Measurements from ENCODE around the gene CDYL2. TPM values are rescaled to one million over a fixed set of nuclear protein-coding genes. Genes with fewer than 3 reads are reported as not detected.

The CDYL2 gene
- total RNA-seq, 6 donors from 2014 or later: 6.0 to 16.7 (median 8.0) TPM

DNA sequence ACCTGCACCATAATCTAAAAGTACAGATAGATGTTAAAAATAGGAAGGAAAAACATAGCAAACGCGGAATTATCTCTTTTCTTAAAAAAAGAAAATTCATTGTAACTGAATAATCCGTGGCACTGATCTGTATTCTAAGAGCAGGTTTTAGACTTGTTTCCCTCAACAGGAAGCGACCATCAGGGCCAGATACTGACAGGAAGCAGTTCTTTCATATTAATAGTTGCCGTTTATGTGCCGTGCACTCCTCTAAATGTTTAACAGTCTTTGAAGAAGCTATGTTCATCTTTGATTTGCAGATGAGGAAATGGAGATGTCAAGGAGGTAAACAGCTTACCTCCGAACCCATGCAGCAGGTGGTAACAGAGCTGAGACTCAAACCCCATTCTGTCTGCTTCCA lies 240.0 kb downstream of the CDYL2 start:
- ATAC-seq (ENCODE audit: low FRiP score in 2 of 2): no peak
- WGBS, 2 donors: 42 to 46% methylated on average over 7 of the region's 7 CpGs

DNA sequence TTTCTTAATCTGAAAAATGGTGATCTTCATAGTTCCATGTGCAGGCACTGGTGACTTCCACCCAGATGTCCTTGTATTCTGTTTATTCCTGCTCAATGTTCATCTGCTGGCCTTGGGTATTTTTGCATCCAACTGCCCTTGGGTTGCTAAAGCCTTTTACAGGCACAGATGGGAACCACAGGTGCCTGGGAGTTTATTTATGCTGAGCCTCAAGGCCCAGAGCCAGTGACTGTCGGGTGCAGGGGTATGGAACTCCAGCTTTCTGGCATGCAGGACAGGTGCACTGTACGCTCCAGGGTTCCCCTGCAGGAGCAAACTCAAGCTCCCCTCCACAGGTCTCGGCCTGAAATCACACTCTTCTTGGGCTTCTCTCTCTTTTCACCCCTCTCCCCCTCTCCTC lies 241.3 kb downstream of the CDYL2 start:
- H3K4me1 ChIP-seq: no peaks in the 10 kb centered on the region
- DNase-seq: no peak
- H3K9me3 ChIP-seq: no peaks in the 10 kb centered on the region
- no peak overlapping the region for H3K27ac ChIP-seq
- no peak for ATAC-seq (ENCODE audit: low FRiP score in 2 of 2)
- 85 to 97% methylated on average over 3 of the region's 3 CpGs for WGBS, 2 donors
- no peaks in the 10 kb centered on the region for H3K36me3 ChIP-seq
- no peak overlapping the region for H3K4me3 ChIP-seq
- TF ChIP-seq POLR2AphosphoS5 (IDR thresholded peaks at IDR 0.05): no peak
- no peak for TF ChIP-seq POLR2A (IDR thresholded peaks at IDR 0.05)
- no peak for TF ChIP-seq EP300 (IDR thresholded peaks at IDR 0.05)
- TF ChIP-seq, protein P1, sequence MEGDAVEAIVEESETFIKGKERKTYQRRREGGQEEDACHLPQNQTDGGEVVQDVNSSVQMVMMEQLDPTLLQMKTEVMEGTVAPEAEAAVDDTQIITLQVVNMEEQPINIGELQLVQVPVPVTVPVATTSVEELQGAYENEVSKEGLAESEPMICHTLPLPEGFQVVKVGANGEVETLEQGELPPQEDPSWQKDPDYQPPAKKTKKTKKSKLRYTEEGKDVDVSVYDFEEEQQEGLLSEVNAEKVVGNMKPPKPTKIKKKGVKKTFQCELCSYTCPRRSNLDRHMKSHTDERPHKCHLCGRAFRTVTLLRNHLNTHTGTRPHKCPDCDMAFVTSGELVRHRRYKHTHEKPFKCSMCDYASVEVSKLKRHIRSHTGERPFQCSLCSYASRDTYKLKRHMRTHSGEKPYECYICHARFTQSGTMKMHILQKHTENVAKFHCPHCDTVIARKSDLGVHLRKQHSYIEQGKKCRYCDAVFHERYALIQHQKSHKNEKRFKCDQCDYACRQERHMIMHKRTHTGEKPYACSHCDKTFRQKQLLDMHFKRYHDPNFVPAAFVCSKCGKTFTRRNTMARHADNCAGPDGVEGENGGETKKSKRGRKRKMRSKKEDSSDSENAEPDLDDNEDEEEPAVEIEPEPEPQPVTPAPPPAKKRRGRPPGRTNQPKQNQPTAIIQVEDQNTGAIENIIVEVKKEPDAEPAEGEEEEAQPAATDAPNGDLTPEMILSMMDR (IDR thresholded peaks at IDR 0.05): no peak
- H3K27me3 ChIP-seq: no peaks in the 10 kb centered on the region

More for the DNA sequence above, 240.0 kb downstream of the CDYL2 start:
- Histone ChIP-seq H3K4me1 (no peaks in the 10 kb centered on the region), H3K27ac (no peak overlapping the region), H3K27me3 (no peaks in the 10 kb centered on the region), H3K9me3 (no peaks in the 10 kb centered on the region), H3K36me3 (no peaks in the 10 kb centered on the region), H3K4me3 (no peak overlapping the region)
- DNase-seq: no peak
- TF ChIP-seq POLR2AphosphoS5 (IDR thresholded peaks at IDR 0.05): no peak
- no peak for TF ChIP-seq POLR2A (IDR thresholded peaks at IDR 0.05)
- TF ChIP-seq, protein P1 (IDR thresholded peaks at IDR 0.05): no peak
- no peak for TF ChIP-seq EP300 (IDR thresholded peaks at IDR 0.05)

DNA sequence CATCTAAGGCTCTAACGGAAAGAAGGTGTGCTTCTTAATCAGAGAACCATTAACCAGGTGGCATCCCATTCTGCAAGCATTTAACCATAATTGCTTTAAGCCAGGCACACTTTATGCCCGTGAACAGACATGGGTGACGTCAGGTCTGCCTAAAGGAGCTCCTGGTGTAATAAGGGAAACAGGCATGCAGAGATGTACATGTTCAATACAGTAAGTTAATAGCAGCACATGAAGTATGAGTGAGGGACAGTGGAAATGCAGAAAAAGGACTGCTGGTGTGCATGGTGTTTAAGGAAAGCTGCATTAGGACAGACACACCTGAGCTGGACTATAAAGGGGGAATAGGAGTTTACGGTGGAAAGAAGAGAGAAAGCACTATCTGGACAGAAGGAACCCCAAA lies 245.0 kb downstream of the CDYL2 start:
- no peak for TF ChIP-seq POLR2A (IDR thresholded peaks at IDR 0.05)
- Histone ChIP-seq H3K27ac (no peak overlapping the region), H3K4me3 (no peak overlapping the region), H3K27me3 (no peaks in the 10 kb centered on the region), H3K9me3 (no peaks in the 10 kb centered on the region), H3K4me1 (no peaks in the 10 kb centered on the region), H3K36me3 (no peaks in the 10 kb centered on the region)
- 52 to 74% methylated on average over 4 of the region's 4 CpGs for WGBS, 2 donors
- DNase-seq (no peak), ATAC-seq (ENCODE audit: low FRiP score in 2 of 2) (no peak)

DNA sequence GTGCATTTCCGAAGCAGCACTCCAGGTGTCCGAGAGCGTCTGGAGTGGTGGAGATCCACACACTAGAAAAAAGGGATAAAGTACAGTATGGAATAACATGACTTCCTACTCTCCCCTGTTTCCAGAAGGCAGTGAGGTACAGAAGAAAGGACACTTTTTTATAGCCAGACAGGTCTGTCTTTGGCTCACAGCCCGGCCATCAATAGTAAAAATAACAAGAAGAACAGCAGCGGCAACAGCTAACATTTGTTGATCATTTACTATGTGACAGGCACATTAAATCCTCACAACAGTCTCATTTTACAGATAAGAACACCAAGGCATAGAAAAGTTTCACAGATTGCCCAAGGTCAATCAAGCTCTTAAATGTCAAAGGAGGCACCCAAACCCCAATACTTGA lies 247.4 kb downstream of the CDYL2 start:
- WGBS, 2 donors: 84 to 88% methylated on average over 5 of the region's 5 CpGs

DNA sequence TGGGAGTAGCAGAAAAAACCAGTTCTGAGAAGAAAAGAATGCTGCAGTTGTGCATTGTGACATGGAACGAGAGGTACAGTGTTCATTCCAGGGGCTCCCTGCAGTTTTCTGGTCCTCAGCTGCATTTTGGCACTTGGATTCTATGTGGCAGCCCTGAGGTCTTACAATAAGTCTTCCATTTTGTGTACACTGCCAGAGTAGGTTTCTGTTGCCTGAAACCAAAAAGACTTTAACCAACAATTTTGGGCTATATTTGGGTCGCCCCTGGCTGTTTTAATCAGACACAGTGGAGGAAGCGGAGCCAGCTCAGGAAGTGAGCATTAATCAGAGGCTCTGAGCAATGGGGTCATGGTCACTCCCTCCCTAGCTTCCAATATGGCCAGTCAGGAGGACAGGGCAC lies 247.9 kb downstream of the CDYL2 start:
- no peak overlapping the region for H3K27ac ChIP-seq
- H3K4me3 ChIP-seq: no peak overlapping the region
- H3K36me3 ChIP-seq: no peaks in the 10 kb centered on the region
- TF ChIP-seq EP300 (IDR thresholded peaks at IDR 0.05) (no peak), POLR2AphosphoS5 (IDR thresholded peaks at IDR 0.05) (no peak)
- DNase-seq (no peak), ATAC-seq (ENCODE audit: low FRiP score in 2 of 2) (no peak)
- no peaks in the 10 kb centered on the region for H3K9me3 ChIP-seq
- 36 to 47% methylated on average over 3 of the region's 3 CpGs for WGBS, 2 donors
- no peaks in the 10 kb centered on the region for H3K4me1 ChIP-seq
- no peaks in the 10 kb centered on the region for H3K27me3 ChIP-seq

More for the DNA sequence above, 247.4 kb downstream of the CDYL2 start:
- Histone ChIP-seq H3K4me1 (no peaks in the 10 kb centered on the region), H3K36me3 (no peaks in the 10 kb centered on the region), H3K27ac (no peak overlapping the region), H3K9me3 (no peaks in the 10 kb centered on the region), H3K27me3 (no peaks in the 10 kb centered on the region), H3K4me3 (no peak overlapping the region)
- DNase-seq (no peak), ATAC-seq (ENCODE audit: low FRiP score in 2 of 2) (no peak)
- no peak for TF ChIP-seq EP300 (IDR thresholded peaks at IDR 0.05)
- no peak for TF ChIP-seq POLR2AphosphoS5 (IDR thresholded peaks at IDR 0.05)
- TF ChIP-seq POLR2A (IDR thresholded peaks at IDR 0.05): no peak
- TF ChIP-seq, protein P1 (IDR thresholded peaks at IDR 0.05): no peak

DNA sequence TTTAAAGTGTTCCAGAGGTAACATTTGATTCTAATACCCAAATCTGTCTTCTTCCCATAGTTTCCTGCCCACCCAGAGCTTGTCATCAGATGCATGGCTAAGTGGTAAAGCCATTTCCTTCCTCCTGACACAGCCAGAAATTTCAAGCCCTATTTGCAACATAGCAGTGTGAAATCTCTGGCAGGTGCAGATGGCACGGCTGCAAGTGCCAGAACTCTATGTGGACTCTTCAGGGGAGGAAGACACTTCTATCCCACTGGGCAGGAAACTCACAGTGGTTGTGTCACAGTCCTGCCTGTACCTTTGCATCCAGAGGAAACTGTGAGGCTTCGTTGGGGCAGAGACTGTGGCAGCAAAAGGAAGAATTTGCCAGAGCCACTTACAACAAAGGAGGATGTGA lies 250.4 kb downstream of the CDYL2 start:
- H3K9me3 ChIP-seq: no peaks in the 10 kb centered on the region
- H3K4me1 ChIP-seq: no peaks in the 10 kb centered on the region
- TF ChIP-seq POLR2A (IDR thresholded peaks at IDR 0.05) (no peak), EP300 (IDR thresholded peaks at IDR 0.05) (no peak), POLR2AphosphoS5 (IDR thresholded peaks at IDR 0.05) (no peak)
- TF ChIP-seq, protein P1 (IDR thresholded peaks at IDR 0.05): no peak
- no peak for DNase-seq
- no peaks in the 10 kb centered on the region for H3K27me3 ChIP-seq
- ATAC-seq (ENCODE audit: low FRiP score in 2 of 2): no peak
- H3K27ac ChIP-seq: no peak overlapping the region
- H3K4me3 ChIP-seq: no peak overlapping the region
- WGBS, 2 donors: 0 to 30% methylated on average over 1 to 2 of the region's 2 CpGs
- H3K36me3 ChIP-seq: no peaks in the 10 kb centered on the region
